ENCODE measurements around the gene SRGAP1.

DNA sequence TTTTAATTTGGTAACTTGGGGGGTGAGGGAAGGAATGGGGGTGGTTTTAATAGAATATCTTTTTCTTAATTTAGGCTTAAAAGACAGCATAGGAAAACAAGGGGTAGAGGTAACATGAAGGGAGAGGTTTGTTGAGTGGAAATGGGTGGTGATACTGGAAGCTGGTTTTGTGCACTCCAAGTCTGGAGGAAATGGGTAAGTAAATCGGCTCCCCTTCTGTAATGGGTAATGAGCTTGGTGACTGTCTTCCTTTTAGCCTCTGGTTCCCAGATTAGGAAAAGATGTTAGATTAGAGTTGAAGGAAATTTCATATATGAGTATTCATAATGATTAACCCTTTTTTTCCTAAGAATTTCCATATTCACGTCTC is 122.1 kb downstream of the SRGAP1 start:
- TF ChIP-seq, protein P1, sequence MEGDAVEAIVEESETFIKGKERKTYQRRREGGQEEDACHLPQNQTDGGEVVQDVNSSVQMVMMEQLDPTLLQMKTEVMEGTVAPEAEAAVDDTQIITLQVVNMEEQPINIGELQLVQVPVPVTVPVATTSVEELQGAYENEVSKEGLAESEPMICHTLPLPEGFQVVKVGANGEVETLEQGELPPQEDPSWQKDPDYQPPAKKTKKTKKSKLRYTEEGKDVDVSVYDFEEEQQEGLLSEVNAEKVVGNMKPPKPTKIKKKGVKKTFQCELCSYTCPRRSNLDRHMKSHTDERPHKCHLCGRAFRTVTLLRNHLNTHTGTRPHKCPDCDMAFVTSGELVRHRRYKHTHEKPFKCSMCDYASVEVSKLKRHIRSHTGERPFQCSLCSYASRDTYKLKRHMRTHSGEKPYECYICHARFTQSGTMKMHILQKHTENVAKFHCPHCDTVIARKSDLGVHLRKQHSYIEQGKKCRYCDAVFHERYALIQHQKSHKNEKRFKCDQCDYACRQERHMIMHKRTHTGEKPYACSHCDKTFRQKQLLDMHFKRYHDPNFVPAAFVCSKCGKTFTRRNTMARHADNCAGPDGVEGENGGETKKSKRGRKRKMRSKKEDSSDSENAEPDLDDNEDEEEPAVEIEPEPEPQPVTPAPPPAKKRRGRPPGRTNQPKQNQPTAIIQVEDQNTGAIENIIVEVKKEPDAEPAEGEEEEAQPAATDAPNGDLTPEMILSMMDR (IDR thresholded peaks at IDR 0.05; ENCODE audit: poor library complexity), result no peak
- TF ChIP-seq EZH2 (IDR thresholded peaks at IDR 0.05; ENCODE audit: borderline replicate concordance), result no peak
